Astrocyte of the spinal cord (primary cell): ENCODE measurements around the gene DOCK4.

Experiments
- DNase-seq: peaks from one replicate; pipeline ENCODE4 v3.0.0; 2011; ENCODE audit warnings: low read depth, low spot score
- H3K4me3 ChIP-seq: 2 replicates; pipeline ENCODE4 v1.5.1; 2011; ENCODE audit warnings: low read depth, mild to moderate bottlenecking, low read length, moderate library complexity
- in situ Hi-C: cut with HindIII; loops from 2 replicates; pipeline ENCODE4 v1.10.0; 2017; ENCODE audit warnings: low sequenced_read_pairs
- TF ChIP-seq, protein P1 (sequence below): IDR thresholded peaks from 2 replicates; pipeline ENCODE4 v1.5.1; 2012; ENCODE audit warnings: low read depth, mild to moderate bottlenecking, low read length, inconsistent platforms

The DOCK4 gene

GRCh38 chr7:111802194-111802772 is 403.9 kb downstream of the DOCK4 start:
- DNase-seq, result no peak
- in situ Hi-C loops, result no loop called here
- TF ChIP-seq, protein P1, sequence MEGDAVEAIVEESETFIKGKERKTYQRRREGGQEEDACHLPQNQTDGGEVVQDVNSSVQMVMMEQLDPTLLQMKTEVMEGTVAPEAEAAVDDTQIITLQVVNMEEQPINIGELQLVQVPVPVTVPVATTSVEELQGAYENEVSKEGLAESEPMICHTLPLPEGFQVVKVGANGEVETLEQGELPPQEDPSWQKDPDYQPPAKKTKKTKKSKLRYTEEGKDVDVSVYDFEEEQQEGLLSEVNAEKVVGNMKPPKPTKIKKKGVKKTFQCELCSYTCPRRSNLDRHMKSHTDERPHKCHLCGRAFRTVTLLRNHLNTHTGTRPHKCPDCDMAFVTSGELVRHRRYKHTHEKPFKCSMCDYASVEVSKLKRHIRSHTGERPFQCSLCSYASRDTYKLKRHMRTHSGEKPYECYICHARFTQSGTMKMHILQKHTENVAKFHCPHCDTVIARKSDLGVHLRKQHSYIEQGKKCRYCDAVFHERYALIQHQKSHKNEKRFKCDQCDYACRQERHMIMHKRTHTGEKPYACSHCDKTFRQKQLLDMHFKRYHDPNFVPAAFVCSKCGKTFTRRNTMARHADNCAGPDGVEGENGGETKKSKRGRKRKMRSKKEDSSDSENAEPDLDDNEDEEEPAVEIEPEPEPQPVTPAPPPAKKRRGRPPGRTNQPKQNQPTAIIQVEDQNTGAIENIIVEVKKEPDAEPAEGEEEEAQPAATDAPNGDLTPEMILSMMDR, result no peak
- H3K4me3 ChIP-seq, result no peak overlapping the region

DNA sequence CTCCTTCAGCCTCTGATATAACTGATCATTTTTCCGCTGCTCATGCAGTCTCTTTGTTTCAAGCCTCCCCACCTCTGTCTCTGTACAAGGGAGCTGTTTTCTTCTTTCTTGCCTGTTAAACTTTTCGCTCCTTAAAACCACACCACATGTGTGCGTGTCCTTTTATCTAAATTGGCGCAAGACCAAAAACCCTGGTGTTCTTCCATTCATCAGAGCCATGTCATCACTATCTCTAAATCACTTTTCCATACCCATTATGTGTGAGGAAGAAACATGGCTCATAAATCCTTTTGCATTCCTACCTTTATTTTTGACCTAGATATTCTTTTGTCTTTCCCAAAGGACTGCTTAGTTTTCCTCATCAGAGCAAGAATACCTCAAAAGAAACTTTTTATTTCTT is 404.9 kb downstream of the DOCK4 start:
- no peak overlapping the region for H3K4me3 ChIP-seq
- TF ChIP-seq, protein P1, result no peak
- in situ Hi-C loops, result no loop called here
- no peak for DNase-seq

GRCh38 chr7:111796671-111797070 is 409.5 kb downstream of the DOCK4 start:
- in situ Hi-C loops, result no loop called here
- DNase-seq, result peak; percentile 23
- TF ChIP-seq, protein P1, result no peak
- H3K4me3 ChIP-seq, result no peak overlapping the region

GRCh38 chr7:111789870-111790269 is 416.3 kb downstream of the DOCK4 start:
- no peak overlapping the region for H3K4me3 ChIP-seq
- TF ChIP-seq, protein P1, result no peak
- peak; percentile 15 for DNase-seq
- in situ Hi-C loops, result no loop called here

GRCh38 chr7:111789048-111789320 is 417.2 kb downstream of the DOCK4 start:
- DNase-seq, result no peak
- H3K4me3 ChIP-seq, result no peak overlapping the region
- TF ChIP-seq, protein P1, result no peak
- in situ Hi-C loops, result no loop called here

DNA sequence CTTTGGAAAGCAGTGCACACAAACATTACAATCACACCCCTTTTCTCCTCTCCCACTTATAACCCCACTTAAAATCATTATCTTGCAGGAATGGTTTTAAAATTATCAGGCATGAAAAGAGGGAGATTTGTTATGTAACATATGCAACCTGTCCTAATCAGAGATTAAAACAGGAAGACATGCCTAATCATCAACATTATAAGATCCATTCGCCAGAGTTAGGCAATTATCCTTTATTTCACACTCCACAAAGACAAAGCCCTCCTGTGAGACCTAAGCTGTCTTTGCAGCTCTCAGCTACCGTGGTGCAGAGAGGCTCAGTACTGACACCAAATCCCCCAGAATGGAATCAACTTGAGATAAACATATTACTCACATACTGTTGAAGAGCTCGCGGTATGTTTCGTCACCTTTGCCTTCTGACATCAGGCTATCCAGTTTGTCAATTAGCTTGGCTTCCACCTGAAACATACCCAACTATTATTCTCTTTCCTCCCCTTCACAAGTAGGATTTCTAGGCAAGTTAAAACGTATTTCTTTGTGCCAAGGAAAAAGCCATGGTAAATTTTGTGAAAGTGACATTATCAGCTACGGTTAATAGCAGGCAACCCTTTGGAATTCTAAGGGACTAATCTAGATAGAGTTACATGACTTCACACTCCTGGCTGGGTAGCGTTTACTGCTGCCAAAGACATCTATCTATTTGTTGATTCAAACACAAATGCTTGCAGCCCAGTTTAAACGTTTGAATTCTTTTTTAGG is 417.7 kb downstream of the DOCK4 start:
- TF ChIP-seq, protein P1, result no peak
- no peak for DNase-seq
- H3K4me3 ChIP-seq, result no peak overlapping the region
- in situ Hi-C loops, result no loop called here
